Right forelimb (tissue), 1 donor: Measurements from ENCODE around the gene LAG3.
"Not testable (repeated sequence)": the region's sequence is repeated elsewhere in the genome, so short reads cannot be mapped to it uniquely, and the experiment has no call there.

ENCODE experiments used
- DNase-seq: peaks from one replicate; pipeline ENCODE4 v3.0.0-alpha.2; 2018

Gene LAG3

DNA sequence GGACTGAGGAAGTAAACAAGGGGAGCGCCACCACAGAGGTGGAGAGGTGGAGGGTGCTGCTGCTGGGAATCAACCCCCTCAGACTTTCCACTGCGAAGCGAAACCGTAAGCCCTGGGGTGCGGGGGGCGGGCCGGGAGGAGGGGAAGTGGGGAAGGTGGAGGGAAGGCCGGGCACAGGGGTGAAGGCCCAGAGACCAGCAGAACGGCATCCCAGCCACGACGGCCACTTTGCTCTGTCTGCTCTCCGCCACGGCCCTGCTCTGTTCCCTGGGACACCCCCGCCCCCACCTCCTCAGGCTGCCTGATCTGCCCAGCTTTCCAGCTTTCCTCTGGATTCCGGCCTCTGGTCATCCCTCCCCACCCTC, at the start of gene LAG3:
Gene LAG3, plus strand, starts transcription at position 190 of the 365 bp plus-strand sequence. CDS start 333 bp downstream, outside the sequence.
- DNase-seq = no peak

GRCh38 chr12:6722863-6723262, 49.5 kb upstream of the LAG3 start:
- DNase-seq = no peak

DNA sequence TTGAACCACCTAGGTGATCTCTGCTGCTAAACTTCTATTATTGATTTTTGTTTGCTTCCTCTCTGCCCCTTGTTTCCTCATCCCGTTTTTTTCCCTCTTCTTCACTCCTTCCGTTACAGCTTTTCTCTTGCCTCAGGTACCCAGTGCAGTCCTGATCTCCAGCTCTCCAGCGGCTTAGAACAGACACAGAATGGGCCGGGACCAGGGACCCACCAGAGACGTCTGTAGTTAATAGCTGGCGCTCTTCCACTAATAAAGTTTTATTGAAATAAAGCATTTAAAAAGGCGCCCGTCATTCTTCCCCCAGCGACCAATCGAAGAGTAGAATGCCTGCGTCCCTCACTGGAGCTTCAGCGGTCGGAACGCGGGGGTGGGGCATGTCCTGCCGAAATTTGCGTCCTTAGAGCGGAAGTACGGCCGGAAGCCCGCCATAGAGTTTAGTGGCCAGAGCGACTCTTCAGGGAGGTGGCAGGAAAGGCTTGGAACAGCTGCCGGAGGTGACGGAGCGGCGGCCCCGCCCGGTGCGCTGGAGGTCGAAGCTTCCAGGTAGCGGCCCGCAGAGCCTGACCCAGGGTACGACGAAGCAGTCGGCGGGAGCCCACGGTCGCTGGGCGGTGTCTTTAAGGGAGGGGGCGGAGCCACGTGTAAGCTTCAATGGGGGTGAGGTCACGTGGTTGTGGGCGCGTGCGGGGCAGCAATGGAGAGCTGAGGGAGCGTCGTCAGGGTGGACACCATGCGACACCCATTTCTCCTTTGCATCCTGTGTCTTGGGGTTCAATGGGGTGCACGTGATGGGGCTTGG, 48.5 kb upstream of the LAG3 start, which contains the start of gene COPS7A:
Gene COPS7A, plus strand, starts transcription at position 440 of the 802 bp plus-strand sequence. CDS start 611 bp downstream, outside the sequence.
- peak; percentile 97 for DNase-seq

GRCh38 chr12:6724409-6724797, 47.9 kb upstream of the LAG3 start:
- DNase-seq = no peak

GRCh38 chr12:6725350-6725749, 47.0 kb upstream of the LAG3 start:
- DNase-seq = no peak

DNA sequence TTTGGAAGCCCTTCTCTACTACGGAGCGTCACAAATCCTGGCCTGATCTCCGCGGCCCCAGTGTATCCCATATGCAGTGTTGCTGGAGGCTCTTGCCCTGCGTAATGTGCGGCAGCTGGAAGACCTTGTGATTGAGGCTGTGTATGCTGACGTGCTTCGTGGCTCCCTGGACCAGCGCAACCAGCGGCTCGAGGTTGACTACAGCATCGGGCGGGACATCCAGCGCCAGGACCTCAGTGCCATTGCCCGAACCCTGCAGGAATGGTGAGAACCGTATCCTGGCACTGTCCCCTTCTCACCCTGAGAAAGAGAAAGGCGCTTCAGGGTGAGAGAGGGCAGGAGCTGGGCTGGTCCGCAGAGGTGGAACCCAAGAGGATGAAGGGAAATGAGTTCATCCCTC, 43.1 kb upstream of the LAG3 start:
- no peak for DNase-seq

DNA sequence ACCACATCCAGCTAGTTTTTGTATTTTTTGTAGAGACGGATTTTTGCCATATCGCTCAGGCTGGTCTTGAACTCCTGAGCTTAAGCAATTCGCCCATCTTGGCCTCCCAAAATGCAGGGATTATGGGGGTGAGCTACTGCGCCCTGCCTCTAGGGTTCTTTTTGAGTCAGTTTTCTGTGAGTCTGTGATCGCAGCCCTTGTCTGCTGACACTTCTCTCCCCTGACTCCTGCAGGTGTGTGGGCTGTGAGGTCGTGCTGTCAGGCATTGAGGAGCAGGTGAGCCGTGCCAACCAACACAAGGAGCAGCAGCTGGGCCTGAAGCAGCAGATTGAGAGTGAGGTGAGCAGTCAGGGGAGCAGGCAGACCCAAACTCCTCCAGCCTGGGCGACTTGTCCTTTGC, 42.2 kb upstream of the LAG3 start:
- DNase-seq = no peak

DNA sequence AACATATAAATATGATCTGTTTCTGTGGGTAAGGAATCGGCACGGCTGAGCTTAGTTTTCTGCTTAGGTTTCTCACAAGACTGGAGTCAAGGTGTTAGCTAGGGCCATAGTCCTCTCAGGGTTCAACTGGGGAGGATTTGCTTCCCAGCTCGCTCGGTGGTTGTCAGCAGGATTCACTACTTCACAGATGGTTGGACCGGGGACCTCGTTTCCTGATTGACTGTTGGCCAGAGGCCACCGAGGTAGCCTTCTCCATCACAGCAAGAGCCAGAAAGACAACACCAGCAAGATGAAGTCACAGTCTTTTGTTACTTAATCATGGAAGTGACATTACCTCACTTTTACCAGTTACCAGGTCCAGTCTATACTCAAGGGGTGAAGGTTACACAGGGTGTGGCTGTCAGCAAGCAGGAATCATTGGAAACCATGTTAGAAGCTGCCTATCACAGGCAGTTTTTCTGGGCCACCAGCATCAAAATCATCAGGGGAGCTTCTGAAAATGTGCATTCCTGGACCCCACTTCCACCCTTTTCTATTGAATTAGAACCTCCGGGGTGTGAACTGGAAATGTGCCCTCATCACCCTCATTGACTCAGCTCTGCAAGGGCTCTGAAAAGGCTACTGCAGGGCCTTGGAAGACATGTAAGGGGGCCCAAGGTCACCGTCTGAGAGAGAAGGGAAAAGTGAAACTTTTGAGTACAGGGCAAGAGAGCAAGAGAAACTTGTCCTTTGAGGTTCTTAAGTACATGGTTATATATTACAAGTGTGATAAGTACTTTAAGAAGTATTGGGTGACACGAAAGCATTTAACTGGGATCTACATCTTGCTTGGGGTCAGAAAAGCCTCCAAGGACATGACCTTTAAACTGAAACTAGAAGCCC, 37.6 kb upstream of the LAG3 start:
- DNase-seq = no peak

DNA sequence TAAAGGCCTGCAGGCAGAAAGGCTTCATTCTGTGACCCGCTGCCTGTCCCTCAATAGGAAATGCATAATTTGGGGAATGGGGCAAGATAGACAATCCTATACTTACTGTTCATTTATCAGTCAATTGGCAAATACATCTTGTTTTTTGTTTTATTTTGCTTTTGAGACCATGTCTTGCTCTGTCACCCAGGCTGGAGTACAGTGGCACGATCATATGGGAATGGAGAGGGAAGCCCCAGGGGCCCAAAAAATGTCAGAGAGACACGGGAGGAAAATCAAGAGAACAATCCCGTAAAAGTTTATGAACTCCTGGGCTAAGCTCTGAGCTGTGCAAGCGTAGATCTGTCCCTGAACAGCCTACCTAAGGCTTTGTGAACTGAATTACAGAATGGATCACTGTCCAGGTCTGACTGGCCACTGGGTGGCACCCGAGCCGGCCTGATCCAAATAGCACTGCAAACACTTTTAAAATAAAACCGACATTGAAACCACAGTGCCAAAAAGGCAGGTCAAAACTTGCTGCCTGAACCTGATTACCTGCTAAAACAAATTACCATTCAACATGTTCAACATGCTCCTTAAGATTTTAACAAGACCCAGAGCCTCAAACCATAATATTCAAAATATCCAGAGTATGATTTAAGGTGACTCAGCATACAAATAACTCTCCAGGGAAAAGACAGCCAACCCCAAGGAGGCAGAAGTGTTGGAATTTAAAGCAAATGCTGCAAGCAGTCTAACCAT, 36.7 kb upstream of the LAG3 start:
- DNase-seq = peak; percentile 54

- no peak for DNase-seq
Observed at GRCh38 chr12:6736754-6737153, 35.6 kb upstream of the LAG3 start.

- DNase-seq = not testable (repeated sequence)
Observed at GRCh38 chr12:6742080-6742479, 30.2 kb upstream of the LAG3 start.

GRCh38 chr12:6742834-6743233, 29.5 kb upstream of the LAG3 start:
- DNase-seq = no peak

GRCh38 chr12:6743300-6743699, 29.0 kb upstream of the LAG3 start:
- not testable (repeated sequence) for DNase-seq

GRCh38 chr12:6745741-6746525, 26.4 kb upstream of the LAG3 start:
- no peak for DNase-seq

DNA sequence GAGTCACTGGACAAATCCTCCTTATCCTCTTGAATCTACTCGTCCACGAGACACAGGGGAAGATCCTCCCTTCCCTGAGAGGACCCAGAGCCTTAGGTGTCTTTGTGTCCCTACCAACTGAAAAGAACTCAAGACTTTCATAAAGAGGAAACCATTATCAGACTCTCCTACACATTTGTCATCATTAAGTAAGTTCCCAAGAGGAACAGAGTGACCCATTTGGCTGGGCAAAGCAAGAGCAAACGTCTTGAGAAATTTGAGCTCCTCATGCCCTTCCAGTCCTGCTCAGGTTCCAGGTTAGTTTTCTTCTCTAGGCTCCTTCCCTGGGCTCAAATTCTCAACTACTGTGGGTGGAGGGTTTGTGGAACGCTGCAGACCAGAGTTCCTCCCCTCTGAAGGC, 25.1 kb upstream of the LAG3 start:
- DNase-seq = no peak

DNA sequence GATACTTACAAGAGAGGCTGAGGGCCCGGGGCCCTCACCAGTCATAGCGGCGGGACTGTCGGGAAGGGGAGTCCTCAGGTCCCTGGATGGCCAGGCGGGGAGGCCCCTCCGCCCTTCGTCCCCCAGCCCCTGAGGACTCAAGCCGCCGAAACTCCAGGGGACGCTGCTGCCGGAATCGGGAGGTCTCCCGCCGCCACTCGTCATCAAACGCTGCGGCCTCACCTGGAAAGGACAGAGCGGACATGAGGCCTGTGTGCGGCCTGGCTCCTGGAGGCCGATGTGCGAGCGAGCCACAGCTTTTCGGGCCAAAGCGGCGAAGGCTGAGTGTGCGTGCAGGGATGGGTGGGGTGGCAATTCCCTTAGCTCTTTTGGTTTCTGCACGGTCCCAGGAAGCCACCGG, 23.6 kb upstream of the LAG3 start:
- no peak for DNase-seq

GRCh38 chr12:6750506-6750905, 21.8 kb upstream of the LAG3 start:
- DNase-seq = no peak

GRCh38 chr12:6751767-6752166, 20.6 kb upstream of the LAG3 start:
- DNase-seq = no peak

- no peak for DNase-seq
Observed at GRCh38 chr12:6752167-6752920, 20.0 kb upstream of the LAG3 start.

DNA sequence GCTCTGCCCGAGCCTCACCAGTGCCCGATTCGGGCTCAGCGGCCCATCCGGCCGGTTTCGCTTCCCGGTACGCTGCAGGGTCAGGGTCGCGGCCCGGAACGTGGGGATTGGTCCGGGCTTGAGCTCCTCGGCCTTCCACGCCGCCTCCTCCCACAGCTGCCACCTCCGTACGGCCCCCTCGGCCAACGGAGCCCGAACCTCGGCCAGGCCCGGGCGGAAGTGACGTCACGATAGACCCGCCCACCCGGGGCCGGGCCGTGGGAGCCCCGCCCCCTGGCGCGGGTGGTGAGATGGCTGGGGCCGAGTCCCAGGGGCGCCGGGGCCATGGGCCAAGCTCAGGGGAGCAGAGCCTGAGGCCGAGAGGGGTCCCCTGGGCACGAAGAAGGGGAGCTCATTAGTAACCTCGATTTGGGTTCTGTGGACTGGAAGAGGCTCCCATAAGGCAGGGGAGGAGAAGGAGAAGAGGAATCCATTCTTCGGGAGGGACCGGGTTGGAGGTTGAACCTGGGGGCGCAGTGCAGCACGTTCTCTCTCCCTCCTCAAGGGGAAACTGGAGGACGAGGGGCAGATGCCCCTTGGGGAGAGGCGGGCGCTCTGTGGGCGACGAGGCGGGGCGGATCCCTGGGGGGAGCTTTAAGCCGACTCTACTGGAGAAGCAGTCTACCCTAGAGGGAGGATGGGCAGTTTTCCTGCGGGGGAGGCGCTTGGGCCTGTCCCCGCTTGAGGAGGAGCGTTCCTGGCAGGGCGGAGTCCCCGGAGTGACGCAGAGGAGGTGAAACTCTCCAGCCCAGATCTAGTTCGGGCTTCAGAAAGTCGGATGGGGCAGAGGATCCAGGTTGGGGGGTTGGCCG, 19.2 kb upstream of the LAG3 start, which contains the start of gene MLF2:
Gene MLF2, minus strand, starts transcription at position 221 of the 851 bp plus-strand sequence. CDS start 807 bp downstream, outside the sequence.
- DNase-seq = peak; percentile 99
